ENCODE measurements around the gene SCN5A. TPM values are rescaled to one million over a fixed set of nuclear protein-coding genes. Genes with fewer than 3 reads are reported as not detected.

The SCN5A gene
- total RNA-seq, 1 experiment from 2014 or later = 0.16 TPM

- POLR2A ChIA-PET = no interaction called here
- H3K36me3 Mint-ChIP-seq (ENCODE audit: insufficient read depth, unreplicated experiment) = no peaks in the 10 kb centered on the region
These were observed 105.9 kb downstream of the SCN5A start for GRCh38 chr3:38543586-38543985.

GRCh38 chr3:38542401-38543298, 106.8 kb downstream of the SCN5A start:
- Mint-ChIP-seq H3K36me3 (ENCODE audit: insufficient read depth, unreplicated experiment) (no peaks in the 10 kb centered on the region), H3K27ac (ENCODE audit: unreplicated experiment) (no peak overlapping the region), H3K9me3 (ENCODE audit: unreplicated experiment) (no peaks in the 10 kb centered on the region), H3K4me3 (ENCODE audit: unreplicated experiment) (no peak overlapping the region), H3K27me3 (ENCODE audit: insufficient read depth, unreplicated experiment) (peaks cover 11% of the 10 kb centered on the region), H3K4me1 (ENCODE audit: low read depth, unreplicated experiment) (no peaks in the 10 kb centered on the region)
- Histone ChIP-seq H3K4me3 (ENCODE audit: low read depth, low read length) (no peak overlapping the region), H3K4me1 (no peaks in the 10 kb centered on the region), H3K36me3 (ENCODE audit: control insufficient read depth, insufficient read depth, low read length) (no peaks in the 10 kb centered on the region), H3K27me3 (replicated peaks; ENCODE audit: control insufficient read depth, insufficient read depth, low read length) (no peaks in the 10 kb centered on the region), H3K9me3 (no peaks in the 10 kb centered on the region)
- ChIA-PET CTCF (interaction anchor here (1.4 kb wide), 1 partner anchor 103 kb away, joined by 3 read pairs; no protein-coding TSS in a partner anchor), POLR2A (no interaction called here)
- BruUV-seq (replicated peaks) = no TSS peak
- intact Hi-C loops (cut with micrococcal nuclease; ENCODE audit: unreplicated experiment) = no loop called here
- no peak for TF ChIP-seq CTCF (IDR thresholded peaks at IDR 0.05; ENCODE audit: insufficient read depth in 1 of 2, low read depth in 1 of 2, low read length in 1 of 2, severe bottlenecking in 1 of 2, unreplicated experiment in 1 of 2)
- no peak for DNase-seq

More at GRCh38 chr3:38543586-38543985, 105.9 kb downstream of the SCN5A start:
- Histone ChIP-seq H3K9me3 (no peaks in the 10 kb centered on the region), H3K27me3 (replicated peaks; ENCODE audit: control insufficient read depth, insufficient read depth, low read length) (no peaks in the 10 kb centered on the region), H3K4me1 (no peaks in the 10 kb centered on the region), H3K36me3 (ENCODE audit: control insufficient read depth, insufficient read depth, low read length) (no peaks in the 10 kb centered on the region), H3K4me3 (ENCODE audit: low read depth, low read length) (no peak overlapping the region)
- H3K4me3 Mint-ChIP-seq (ENCODE audit: unreplicated experiment) = no peak overlapping the region
- BruUV-seq (replicated peaks) = no TSS peak
- H3K27me3 Mint-ChIP-seq (ENCODE audit: insufficient read depth, unreplicated experiment) = peaks cover 11% of the 10 kb centered on the region
- H3K27ac Mint-ChIP-seq (ENCODE audit: unreplicated experiment) = no peak overlapping the region
- DNase-seq = no peak
- no peaks in the 10 kb centered on the region for H3K4me1 Mint-ChIP-seq (ENCODE audit: low read depth, unreplicated experiment)
- intact Hi-C loops (cut with micrococcal nuclease; ENCODE audit: unreplicated experiment) = no loop called here
- no peaks in the 10 kb centered on the region for H3K9me3 Mint-ChIP-seq (ENCODE audit: unreplicated experiment)
- TF ChIP-seq CTCF (IDR thresholded peaks at IDR 0.05; ENCODE audit: insufficient read depth in 1 of 2, low read depth in 1 of 2, low read length in 1 of 2, severe bottlenecking in 1 of 2, unreplicated experiment in 1 of 2) = no peak
- CTCF ChIA-PET = interaction anchor here (1.4 kb wide), 1 partner anchor 102 kb away, joined by 3 read pairs; no protein-coding TSS in a partner anchor

- intact Hi-C loops (cut with micrococcal nuclease; ENCODE audit: unreplicated experiment) = no loop called here
- DNase-seq = no peak
- CTCF ChIA-PET = no interaction called here
- H3K4me3 Mint-ChIP-seq (ENCODE audit: unreplicated experiment) = no peak overlapping the region
- Histone ChIP-seq H3K4me3 (ENCODE audit: low read depth, low read length) (no peak overlapping the region), H3K36me3 (ENCODE audit: control insufficient read depth, insufficient read depth, low read length) (no peaks in the 10 kb centered on the region), H3K27me3 (replicated peaks; ENCODE audit: control insufficient read depth, insufficient read depth, low read length) (no peaks in the 10 kb centered on the region), H3K9me3 (no peaks in the 10 kb centered on the region), H3K4me1 (no peaks in the 10 kb centered on the region)
- no peak overlapping the region for H3K27ac Mint-ChIP-seq (ENCODE audit: unreplicated experiment)
- H3K9me3 Mint-ChIP-seq (ENCODE audit: unreplicated experiment) = no peaks in the 10 kb centered on the region
- H3K36me3 Mint-ChIP-seq (ENCODE audit: insufficient read depth, unreplicated experiment) = no peaks in the 10 kb centered on the region
- POLR2A ChIA-PET = no interaction called here
- peaks cover 11% of the 10 kb centered on the region for H3K27me3 Mint-ChIP-seq (ENCODE audit: insufficient read depth, unreplicated experiment)
- TF ChIP-seq CTCF (IDR thresholded peaks at IDR 0.05; ENCODE audit: insufficient read depth in 1 of 2, low read depth in 1 of 2, low read length in 1 of 2, severe bottlenecking in 1 of 2, unreplicated experiment in 1 of 2) = no peak
- no TSS peak for BruUV-seq (replicated peaks)
- H3K4me1 Mint-ChIP-seq (ENCODE audit: low read depth, unreplicated experiment) = no peaks in the 10 kb centered on the region
These were observed 107.7 kb downstream of the SCN5A start for GRCh38 chr3:38541806-38542205.
